Neural progenitor cell (in vitro differentiated cells): ENCODE results near the gene PLA2G12B. TPM values are rescaled to one million over a fixed set of nuclear protein-coding genes. Genes with fewer than 3 reads are reported as not detected.
A peak's percentile ranks its signal among the peaks of the same experiment; 100 is the strongest.

Experiments used
- DNase-seq: peaks from one replicate; pipeline ENCODE4 v3.0.0-alpha.2; 2016; ENCODE audit warnings: low spot score
- H2AFZ ChIP-seq: fragments of 200-600 bp; sonication (generic); replicated peaks from 2 replicates; pipeline ENCODE4 v1.6.1; 2016; ENCODE audit warnings: antibody characterized with exemption
- H3F3A ChIP-seq: fragments of 200-600 bp; sonication (generic); 2 replicates; pipeline ENCODE4 v1.6.1; 2016; ENCODE audit warnings: antibody characterized with exemption, low read depth
- H3K27ac ChIP-seq: fragments of 200-600 bp; sonication (generic); 2 replicates; pipeline ENCODE4 v1.5.1; 2016; ENCODE audit warnings: mild to moderate bottlenecking
- H3K27me3 ChIP-seq: fragments of 200-600 bp; sonication (generic); 2 replicates; pipeline ENCODE4 v1.6.1; 2016; ENCODE audit warnings: mild to moderate bottlenecking, moderate library complexity
- H3K36me3 ChIP-seq: fragments of 200-600 bp; sonication (generic); 2 replicates; pipeline ENCODE4 v1.5.1; 2016
- H3K4me1 ChIP-seq: fragments of 200-600 bp; sonication (generic); 2 replicates; pipeline ENCODE4 v1.6.1; 2016; ENCODE audit warnings: mixed run types
- H3K4me2 ChIP-seq: fragments of 200-600 bp; sonication (generic); 2 replicates; pipeline ENCODE4 v1.6.1; 2016
- H3K4me3 ChIP-seq: fragments of 200-600 bp; sonication (generic); 2 replicates; pipeline ENCODE4 v1.5.1; 2016
- H3K79me2 ChIP-seq: fragments of 200-600 bp; sonication (generic); 2 replicates; pipeline ENCODE4 v1.6.1; 2016; ENCODE audit warnings: low read depth
- H3K9ac ChIP-seq: fragments of 200-600 bp; sonication (generic); 2 replicates; pipeline ENCODE4 v1.6.1; 2016
- H3K9me3 ChIP-seq: fragments of 200-600 bp; sonication (generic); 2 replicates; pipeline ENCODE4 v1.5.1; 2016; ENCODE audit warnings: low read depth
- H4K20me1 ChIP-seq: fragments of 200-600 bp; sonication (generic); 2 replicates; pipeline ENCODE4 v1.6.1; 2016; ENCODE audit warnings: low read depth
- H3K27ac Mint-ChIP-seq: 3 replicates; pipeline ENCODE4 v1.8.0; 2021; ENCODE audit warnings: mixed read lengths
- H3K27me3 Mint-ChIP-seq: 2 replicates; pipeline ENCODE4 v1.8.0; 2022; ENCODE audit warnings: low read depth, mild to moderate bottlenecking, inconsistent platforms, moderate library complexity, mixed read lengths; ENCODE audit not compliant: insufficient read depth
- H3K36me3 Mint-ChIP-seq: 3 replicates; pipeline ENCODE4 v1.8.0; 2021; ENCODE audit warnings: mixed read lengths
- H3K4me1 Mint-ChIP-seq: 3 replicates; pipeline ENCODE4 v1.8.0; 2021; ENCODE audit warnings: mixed read lengths
- H3K4me3 Mint-ChIP-seq: 3 replicates; pipeline ENCODE4 v1.8.0; 2021; ENCODE audit warnings: mild to moderate bottlenecking, moderate library complexity, mixed read lengths
- H3K9me3 Mint-ChIP-seq: 3 replicates; pipeline ENCODE4 v1.8.0; 2020; ENCODE audit warnings: mixed read lengths
- CTCF ChIP-seq: fragments of 200-600 bp; sonication (generic); IDR thresholded peaks from 2 replicates; pipeline ENCODE4 v1.5.1; 2017; ENCODE audit warnings: antibody characterized with exemption, mild to moderate bottlenecking
- EZH2 ChIP-seq: fragments of 200-600 bp; sonication (generic); IDR thresholded peaks from 2 replicates; pipeline ENCODE4 v1.6.1; 2017; ENCODE audit warnings: antibody characterized with exemption, mild to moderate bottlenecking, moderate library complexity
- EZH2phosphoT487 ChIP-seq: fragments of 200-600 bp; sonication (generic); IDR thresholded peaks from 2 replicates; pipeline ENCODE4 v1.6.1; 2017; ENCODE audit warnings: antibody characterized with exemption
- total RNA-seq: library from RNA; depleted of rRNA; stranded (reverse); fragments of >200 nt; gene quantifications from 2 replicates; pipeline ENCODE4 v1.2.3, GENCODE V29; 2015; ENCODE audit warnings: low replicate concordance

Gene PLA2G12B
- total RNA-seq, 1 donor from 2014 or later = not detected

- no peaks in the 10 kb centered on the region for H3K4me1 ChIP-seq
- peaks cover 53% of the 10 kb centered on the region for H3K9me3 Mint-ChIP-seq
Observed at GRCh38 chr10:72976886-72977285, 22.3 kb upstream of the PLA2G12B start.

GRCh38 chr10:72956001-72956400 lies 1.4 kb upstream of the PLA2G12B start:
- Histone ChIP-seq H3K9me3 (no peaks in the 10 kb centered on the region), H3K4me3 (no peak overlapping the region), H3K36me3 (no peaks in the 10 kb centered on the region), H3K27me3 (no peaks in the 10 kb centered on the region), H3K4me2 (no peak overlapping the region), H2AFZ (no peak overlapping the region), H3K9ac (no peak overlapping the region), H3K79me2 (no peaks in the 10 kb centered on the region), H3K27ac (no peak overlapping the region), H4K20me1 (no peaks in the 10 kb centered on the region), H3F3A (peaks cover 28% of the 10 kb centered on the region), H3K4me1 (peaks cover 33% of the 10 kb centered on the region)
- TF ChIP-seq EZH2phosphoT487 (no peak), EZH2 (no peak), CTCF (no peak)
- H3K9me3 Mint-ChIP-seq = no peaks in the 10 kb centered on the region
- H3K4me1 Mint-ChIP-seq = peaks cover 21% of the 10 kb centered on the region
- H3K4me3 Mint-ChIP-seq = no peak overlapping the region
- H3K27ac Mint-ChIP-seq = no peak overlapping the region
- DNase-seq = no peak
- H3K36me3 Mint-ChIP-seq = no peaks in the 10 kb centered on the region
- H3K27me3 Mint-ChIP-seq = peaks cover 5% of the 10 kb centered on the region

More at GRCh38 chr10:72976886-72977285, 22.3 kb upstream of the PLA2G12B start:
- H2AFZ ChIP-seq = no peak overlapping the region
- Mint-ChIP-seq H3K4me3 (no peak overlapping the region), H3K27me3 (peaks cover 3% of the 10 kb centered on the region), H3K36me3 (peaks cover 7% of the 10 kb centered on the region), H3K4me1 (no peaks in the 10 kb centered on the region), H3K27ac (no peak overlapping the region)
- H3K27me3 ChIP-seq = no peaks in the 10 kb centered on the region
- TF ChIP-seq EZH2 (no peak), EZH2phosphoT487 (no peak)
- H3K9ac ChIP-seq = no peak overlapping the region
- no peaks in the 10 kb centered on the region for H3F3A ChIP-seq
- H3K36me3 ChIP-seq = no peaks in the 10 kb centered on the region
- H3K27ac ChIP-seq = no peak overlapping the region
- peaks cover 11% of the 10 kb centered on the region for H3K9me3 ChIP-seq
- H3K4me2 ChIP-seq = no peak overlapping the region
- H3K4me3 ChIP-seq = no peak overlapping the region
- no peaks in the 10 kb centered on the region for H3K79me2 ChIP-seq
- H4K20me1 ChIP-seq = no peaks in the 10 kb centered on the region
- no peak for DNase-seq

GRCh38 chr10:72954230-72954595 lies 393 bp downstream of the PLA2G12B start:
- Histone ChIP-seq H2AFZ (peak overlapping the region; percentile 71), H3K36me3 (no peaks in the 10 kb centered on the region), H3K27me3 (no peaks in the 10 kb centered on the region), H3K9me3 (no peaks in the 10 kb centered on the region), H3K4me2 (peak overlapping the region; percentile 67), H3K27ac (peak overlapping the region; percentile 70), H3K9ac (no peak overlapping the region), H3F3A (peaks cover 28% of the 10 kb centered on the region), H3K79me2 (no peaks in the 10 kb centered on the region), H4K20me1 (no peaks in the 10 kb centered on the region), H3K4me1 (peaks cover 38% of the 10 kb centered on the region), H3K4me3 (peak overlapping the region; percentile 21)
- Mint-ChIP-seq H3K36me3 (no peaks in the 10 kb centered on the region), H3K27me3 (peaks cover 7% of the 10 kb centered on the region), H3K4me3 (no peak overlapping the region), H3K27ac (no peak overlapping the region), H3K9me3 (no peaks in the 10 kb centered on the region), H3K4me1 (peaks cover 21% of the 10 kb centered on the region)
- DNase-seq = no peak
- TF ChIP-seq EZH2phosphoT487 (no peak), EZH2 (no peak), CTCF (no peak)

GRCh38 chr10:72953687-72954086 lies 919 bp downstream of the PLA2G12B start:
- Mint-ChIP-seq H3K27me3 (peaks cover 7% of the 10 kb centered on the region), H3K27ac (no peak overlapping the region)

More at GRCh38 chr10:72953687-72954086, 919 bp downstream of the PLA2G12B start:
- TF ChIP-seq EZH2 (no peak), EZH2phosphoT487 (no peak), CTCF (no peak)
- no peaks in the 10 kb centered on the region for H3K79me2 ChIP-seq
- no peak overlapping the region for H3K4me3 ChIP-seq
- H2AFZ ChIP-seq = peak overlapping the region; percentile 71
- H3K36me3 ChIP-seq = no peaks in the 10 kb centered on the region
- H3K9me3 ChIP-seq = no peaks in the 10 kb centered on the region
- Mint-ChIP-seq H3K36me3 (no peaks in the 10 kb centered on the region), H3K4me1 (peaks cover 21% of the 10 kb centered on the region), H3K9me3 (no peaks in the 10 kb centered on the region), H3K4me3 (no peak overlapping the region)
- no peak overlapping the region for H3K9ac ChIP-seq
- H3F3A ChIP-seq = peaks cover 28% of the 10 kb centered on the region
- no peaks in the 10 kb centered on the region for H3K27me3 ChIP-seq
- H3K4me1 ChIP-seq = peaks cover 42% of the 10 kb centered on the region
- peak; percentile 57 for DNase-seq
- H3K4me2 ChIP-seq = peak overlapping the region; percentile 67
- H4K20me1 ChIP-seq = no peaks in the 10 kb centered on the region
- H3K27ac ChIP-seq = peak overlapping the region; percentile 70
